ENCODE data around the gene CELSR1.
"Not testable (repeated sequence)": the region's sequence is repeated elsewhere in the genome, so short reads cannot be mapped to it uniquely, and the experiment has no call there.

The CELSR1 gene

DNA sequence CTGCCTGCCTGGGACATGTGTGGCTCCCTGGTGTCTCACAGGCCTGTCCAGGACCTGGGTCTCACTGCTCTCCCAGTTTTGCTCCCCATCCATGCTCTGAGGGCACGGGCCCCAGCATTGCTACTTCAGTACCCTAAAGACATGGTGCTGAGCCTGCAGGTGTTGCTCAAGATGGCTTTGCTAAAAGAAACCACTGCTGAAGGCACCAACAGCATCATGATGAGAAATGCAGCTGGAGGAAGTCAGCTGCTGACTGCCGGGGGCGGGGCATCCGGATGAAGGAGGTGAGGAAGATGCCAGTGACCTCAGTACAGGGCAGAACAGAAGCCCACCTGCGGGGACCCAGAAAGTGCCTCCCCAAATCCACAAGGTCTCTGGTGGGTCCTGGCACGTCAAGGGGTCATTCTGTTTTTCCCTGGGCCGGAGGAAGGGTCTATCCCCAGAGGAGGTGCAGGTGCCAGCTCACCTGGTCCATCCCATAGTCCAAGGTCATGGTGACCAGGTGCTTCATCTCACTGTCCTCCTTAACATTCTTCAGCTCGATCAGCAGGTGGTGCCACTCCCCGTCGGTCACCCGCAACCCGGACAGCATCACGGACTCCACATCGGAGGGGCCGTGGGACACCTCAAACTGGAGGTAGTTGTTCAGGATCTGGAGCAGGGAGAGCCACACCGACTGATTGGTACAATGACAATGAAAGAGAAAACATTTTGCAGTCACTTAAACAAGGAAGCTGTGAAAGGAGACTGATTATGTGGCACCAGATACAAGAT is 138.0 kb downstream of the CELSR1 start:
- TF ChIP-seq, protein P1, sequence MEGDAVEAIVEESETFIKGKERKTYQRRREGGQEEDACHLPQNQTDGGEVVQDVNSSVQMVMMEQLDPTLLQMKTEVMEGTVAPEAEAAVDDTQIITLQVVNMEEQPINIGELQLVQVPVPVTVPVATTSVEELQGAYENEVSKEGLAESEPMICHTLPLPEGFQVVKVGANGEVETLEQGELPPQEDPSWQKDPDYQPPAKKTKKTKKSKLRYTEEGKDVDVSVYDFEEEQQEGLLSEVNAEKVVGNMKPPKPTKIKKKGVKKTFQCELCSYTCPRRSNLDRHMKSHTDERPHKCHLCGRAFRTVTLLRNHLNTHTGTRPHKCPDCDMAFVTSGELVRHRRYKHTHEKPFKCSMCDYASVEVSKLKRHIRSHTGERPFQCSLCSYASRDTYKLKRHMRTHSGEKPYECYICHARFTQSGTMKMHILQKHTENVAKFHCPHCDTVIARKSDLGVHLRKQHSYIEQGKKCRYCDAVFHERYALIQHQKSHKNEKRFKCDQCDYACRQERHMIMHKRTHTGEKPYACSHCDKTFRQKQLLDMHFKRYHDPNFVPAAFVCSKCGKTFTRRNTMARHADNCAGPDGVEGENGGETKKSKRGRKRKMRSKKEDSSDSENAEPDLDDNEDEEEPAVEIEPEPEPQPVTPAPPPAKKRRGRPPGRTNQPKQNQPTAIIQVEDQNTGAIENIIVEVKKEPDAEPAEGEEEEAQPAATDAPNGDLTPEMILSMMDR (IDR thresholded peaks at IDR 0.05), result no peak
- Mint-ChIP-seq H3K9me3 (no peaks in the 10 kb centered on the region), H3K4me3 (no peak overlapping the region), H3K27ac (no peak overlapping the region), H3K36me3 (ENCODE audit: low read depth) (no peaks in the 10 kb centered on the region), H3K27me3 (ENCODE audit: low read depth, poor library complexity) (no peaks in the 10 kb centered on the region), H3K4me1 (no peaks in the 10 kb centered on the region)
- no peak for DNase-seq

DNA sequence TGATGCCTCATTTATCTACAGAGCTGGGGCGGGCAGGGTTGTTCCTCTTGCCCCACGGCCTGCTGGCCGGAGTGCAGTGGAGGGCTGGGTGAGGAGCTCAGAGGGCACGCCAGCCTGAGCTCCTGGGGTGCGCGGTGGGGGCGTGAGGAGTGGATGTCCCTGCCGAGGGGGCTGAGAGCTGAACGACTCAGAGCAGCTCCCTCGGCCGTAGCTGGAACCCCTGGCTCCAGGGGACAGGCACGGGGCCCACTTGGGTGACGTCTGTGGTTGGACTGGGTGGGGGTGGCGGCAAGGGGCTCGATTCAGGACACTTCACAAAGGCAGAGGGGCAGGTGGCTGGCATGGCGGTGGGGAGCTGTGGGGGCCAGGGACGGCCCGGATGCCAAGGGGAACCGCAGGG is 139.5 kb downstream of the CELSR1 start:
- TF ChIP-seq, protein P1 (IDR thresholded peaks at IDR 0.05), result no peak
- no peak overlapping the region for H3K4me3 Mint-ChIP-seq
- no peaks in the 10 kb centered on the region for H3K9me3 Mint-ChIP-seq
- no peaks in the 10 kb centered on the region for H3K4me1 Mint-ChIP-seq
- H3K36me3 Mint-ChIP-seq (ENCODE audit: low read depth), result no peaks in the 10 kb centered on the region
- no peaks in the 10 kb centered on the region for H3K27me3 Mint-ChIP-seq (ENCODE audit: low read depth, poor library complexity)
- H3K27ac Mint-ChIP-seq, result no peak overlapping the region
- DNase-seq, result no peak

DNA sequence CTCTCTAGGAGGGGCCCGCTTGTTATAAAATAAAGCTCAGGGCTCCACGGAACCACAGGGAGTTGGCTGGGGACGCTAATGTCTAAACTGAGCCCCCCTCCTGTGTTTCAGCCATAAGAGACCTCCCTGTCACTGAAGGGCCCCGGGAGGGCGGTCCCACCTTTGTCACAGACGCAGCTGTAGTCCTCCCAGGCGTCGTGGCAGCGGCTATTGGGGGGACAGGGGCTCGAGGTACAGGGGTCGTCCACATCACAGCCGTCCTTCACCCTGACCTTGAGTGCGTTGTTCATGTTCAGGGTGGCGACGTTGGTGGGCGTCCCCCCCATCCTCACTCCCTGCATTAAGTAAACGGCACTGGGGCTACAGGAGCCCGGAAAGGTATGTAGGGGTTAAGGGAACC is 139.9 kb downstream of the CELSR1 start:
- H3K4me3 Mint-ChIP-seq, result no peak overlapping the region
- H3K27ac Mint-ChIP-seq, result no peak overlapping the region
- H3K36me3 Mint-ChIP-seq (ENCODE audit: low read depth), result no peaks in the 10 kb centered on the region
- TF ChIP-seq, protein P1 (IDR thresholded peaks at IDR 0.05), result no peak
- no peaks in the 10 kb centered on the region for H3K9me3 Mint-ChIP-seq
- no peak for DNase-seq
- no peaks in the 10 kb centered on the region for H3K27me3 Mint-ChIP-seq (ENCODE audit: low read depth, poor library complexity)
- no peaks in the 10 kb centered on the region for H3K4me1 Mint-ChIP-seq

DNA sequence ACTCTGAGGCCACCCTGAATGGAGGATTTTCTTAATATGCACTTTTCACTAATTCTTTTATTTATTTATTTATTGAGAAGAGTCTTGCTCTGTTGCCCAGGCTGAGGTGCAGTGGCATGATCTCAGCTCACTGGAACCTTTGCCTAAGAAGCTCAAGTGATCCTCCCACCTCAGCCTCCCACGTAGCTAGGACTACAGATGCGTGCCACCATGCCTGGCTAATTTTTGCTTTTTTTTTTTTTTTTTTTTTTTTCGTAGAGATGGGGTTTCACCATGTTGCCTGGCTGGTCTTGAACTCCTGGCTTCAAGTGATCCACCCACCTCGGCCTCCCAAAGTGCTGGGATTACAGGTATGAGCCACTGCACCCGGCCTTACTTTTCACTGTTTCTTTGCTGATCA is 140.4 kb downstream of the CELSR1 start:
- H3K27ac Mint-ChIP-seq; H3K36me3 Mint-ChIP-seq (ENCODE audit: low read depth); H3K4me1 Mint-ChIP-seq; H3K9me3 Mint-ChIP-seq; H3K4me3 Mint-ChIP-seq; H3K27me3 Mint-ChIP-seq (ENCODE audit: low read depth, poor library complexity); DNase-seq: not testable (repeated sequence)

DNA sequence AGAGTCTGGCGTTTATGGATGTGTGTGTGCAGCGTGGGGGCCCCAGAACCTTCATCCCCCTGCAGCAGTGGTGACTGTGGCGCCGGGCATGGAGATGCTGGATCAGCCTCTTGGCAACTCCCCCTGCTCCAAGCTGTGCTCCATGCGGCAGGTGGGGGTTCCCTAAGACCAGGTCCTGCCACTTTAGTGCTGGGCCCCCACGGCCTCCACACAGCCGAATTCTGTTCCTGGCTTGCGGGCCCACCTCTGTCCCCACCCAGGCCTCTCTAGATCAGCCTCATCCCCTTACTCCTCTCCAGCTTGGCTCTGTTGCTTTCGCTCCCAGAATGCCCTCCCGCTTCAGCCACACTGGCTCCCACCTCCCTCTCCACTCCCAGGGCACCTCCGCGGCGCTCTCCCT is 142.3 kb downstream of the CELSR1 start:
- Mint-ChIP-seq H3K4me3 (no peak overlapping the region), H3K27me3 (ENCODE audit: low read depth, poor library complexity) (no peaks in the 10 kb centered on the region), H3K36me3 (ENCODE audit: low read depth) (no peaks in the 10 kb centered on the region), H3K9me3 (no peaks in the 10 kb centered on the region), H3K27ac (no peak overlapping the region), H3K4me1 (peaks cover 11% of the 10 kb centered on the region)
- TF ChIP-seq, protein P1 (IDR thresholded peaks at IDR 0.05), result no peak
- no peak for DNase-seq

DNA sequence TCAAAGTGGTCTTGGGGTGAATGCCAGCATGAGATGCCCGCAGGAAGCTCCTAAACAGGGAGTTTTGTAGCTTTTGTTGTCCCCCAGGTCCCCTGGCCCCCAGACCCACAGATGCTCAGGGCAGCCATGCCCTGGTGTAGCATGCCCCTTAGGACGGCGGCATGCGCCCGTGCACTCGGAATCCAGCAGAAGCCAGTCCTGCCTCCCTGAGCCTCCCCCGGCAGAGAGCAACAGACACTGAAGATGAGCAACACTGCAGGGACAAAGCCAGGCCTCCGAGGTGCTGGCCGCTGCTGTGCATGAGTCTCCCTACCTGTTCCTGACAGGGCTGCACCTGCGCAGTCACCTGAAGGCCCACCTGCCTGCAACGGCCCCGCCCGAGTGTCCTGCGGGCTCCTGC is 142.8 kb downstream of the CELSR1 start:
- Mint-ChIP-seq H3K27ac (no peak overlapping the region), H3K27me3 (ENCODE audit: low read depth, poor library complexity) (no peaks in the 10 kb centered on the region), H3K4me3 (no peak overlapping the region), H3K4me1 (peaks cover 15% of the 10 kb centered on the region), H3K36me3 (ENCODE audit: low read depth) (no peaks in the 10 kb centered on the region), H3K9me3 (no peaks in the 10 kb centered on the region)
- TF ChIP-seq, protein P1 (IDR thresholded peaks at IDR 0.05), result no peak
- DNase-seq, result no peak
